Measurements from ENCODE around the gene ZNF670.

DNA sequence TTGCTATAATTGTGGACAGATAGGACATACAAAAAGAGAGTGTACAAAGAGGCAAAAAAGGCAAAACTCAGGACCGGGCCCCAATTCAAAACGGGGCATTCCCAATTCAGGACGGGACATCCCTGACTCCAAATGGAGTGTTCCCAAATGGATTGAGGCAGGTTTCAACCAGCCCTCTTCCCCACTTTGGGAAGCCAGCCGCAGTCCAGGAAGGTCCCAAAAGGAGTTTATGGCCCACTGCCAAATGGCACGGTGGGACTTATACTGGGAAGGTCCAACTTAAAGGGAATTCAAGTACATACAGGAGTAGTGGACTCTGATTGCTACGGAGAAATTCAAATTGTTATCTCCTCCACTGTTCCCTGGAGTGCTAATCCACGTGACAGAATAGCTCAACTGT, 29.1 kb upstream of the ZNF670 start:
- TF ChIP-seq EZH2 (IDR thresholded peaks at IDR 0.05) (no peak), POLR2AphosphoS5 (IDR thresholded peaks at IDR 0.05; ENCODE audit: borderline replicate concordance, low read depth, low read length) (no peak), FOXP2 (optimal IDR thresholded peaks at IDR 0.05; ENCODE audit: control extremely low read depth, extremely low read length, insufficient read depth) (no peak)
